ENCODE measurements around the gene SGCD. TPM values are rescaled to one million over a fixed set of nuclear protein-coding genes. Genes with fewer than 3 reads are reported as not detected.

The SGCD gene
- polyA plus RNA-seq, 1 donor (not counting 4 experiments of a cell fraction or from before 2014, with no cell fraction given) = not detected

GRCh38 chr5:156686380-156686779, 359.4 kb downstream of the SGCD start:
- Histone ChIP-seq H3K27me3 (ENCODE audit: control insufficient read depth, extremely low read depth, insufficient read depth, low read length) (no peaks in the 10 kb centered on the region), H3K27ac (ENCODE audit: control insufficient read depth, insufficient read depth, low read length) (no peak overlapping the region), H3K79me2 (ENCODE audit: control insufficient read depth, insufficient read depth, low read length) (no peaks in the 10 kb centered on the region), H2AFZ (ENCODE audit: control insufficient read depth, low read length) (no peak overlapping the region), H3K36me3 (ENCODE audit: control insufficient read depth in 2 of 2, extremely low read depth in 1 of 2, insufficient read depth in 2 of 2, low read length in 2 of 2) (no peaks in the 10 kb centered on the region), H4K20me1 (ENCODE audit: control insufficient read depth, extremely low read depth, insufficient read depth, low read length) (no peaks in the 10 kb centered on the region), H3K9me3 (ENCODE audit: control insufficient read depth, low read depth, low read length) (peaks cover 3% of the 10 kb centered on the region), H3K4me1 (ENCODE audit: control insufficient read depth, extremely low read depth, insufficient read depth, low read length) (no peaks in the 10 kb centered on the region), H3K4me3 (ENCODE audit: control insufficient read depth in 2 of 3, extremely low read depth in 1 of 3, insufficient read depth in 2 of 3, low read depth in 1 of 3, low read length in 3 of 3) (no peak overlapping the region), H3K9ac (ENCODE audit: control insufficient read depth, extremely low read depth, insufficient read depth, low read length) (no peak overlapping the region), H3K9me1 (ENCODE audit: control insufficient read depth, extremely low read depth, insufficient read depth, low read length) (no peaks in the 10 kb centered on the region), H3K4me2 (ENCODE audit: control insufficient read depth, extremely low read depth, insufficient read depth, low read depth, low read length) (no peak overlapping the region)
- dilution Hi-C loops (cut with MboI; ENCODE audit: extremely low pct_ligation_motif_present, low sequenced_read_pairs) = no loop called here
- TF ChIP-seq CTCF (optimal IDR thresholded peaks at IDR 0.05 in 1 of 3, IDR thresholded peaks at IDR 0.05 in 1 of 3, conservative IDR thresholded peaks at IDR 0.05 in 1 of 3; ENCODE audit: extremely low read depth in 1 of 3, insufficient read depth in 2 of 3, low read length in 3 of 3) = no peak
- no peak for TF ChIP-seq EZH2 (IDR thresholded peaks at IDR 0.05; ENCODE audit: low read length)
- DNase-seq (ENCODE audit: low read depth, low spot score) = no peak
- no peak for FAIRE-seq

- H3K36me3 ChIP-seq (ENCODE audit: control insufficient read depth in 2 of 2, extremely low read depth in 1 of 2, insufficient read depth in 2 of 2, low read length in 2 of 2) = no peaks in the 10 kb centered on the region
- dilution Hi-C loops (cut with MboI; ENCODE audit: extremely low pct_ligation_motif_present, low sequenced_read_pairs) = no loop called here
- no peak overlapping the region for H2AFZ ChIP-seq (ENCODE audit: control insufficient read depth, low read length)
- no peak overlapping the region for H3K4me3 ChIP-seq (ENCODE audit: control insufficient read depth in 2 of 3, extremely low read depth in 1 of 3, insufficient read depth in 2 of 3, low read depth in 1 of 3, low read length in 3 of 3)
- H4K20me1 ChIP-seq (ENCODE audit: control insufficient read depth, extremely low read depth, insufficient read depth, low read length) = no peaks in the 10 kb centered on the region
- H3K9me1 ChIP-seq (ENCODE audit: control insufficient read depth, extremely low read depth, insufficient read depth, low read length) = no peaks in the 10 kb centered on the region
- TF ChIP-seq CTCF (optimal IDR thresholded peaks at IDR 0.05 in 1 of 3, IDR thresholded peaks at IDR 0.05 in 1 of 3, conservative IDR thresholded peaks at IDR 0.05 in 1 of 3; ENCODE audit: extremely low read depth in 1 of 3, insufficient read depth in 2 of 3, low read length in 3 of 3) (no peak), EZH2 (IDR thresholded peaks at IDR 0.05; ENCODE audit: low read length) (no peak)
- H3K27me3 ChIP-seq (ENCODE audit: control insufficient read depth, extremely low read depth, insufficient read depth, low read length) = no peaks in the 10 kb centered on the region
- no peak overlapping the region for H3K27ac ChIP-seq (ENCODE audit: control insufficient read depth, insufficient read depth, low read length)
- DNase-seq (ENCODE audit: low read depth, low spot score) (no peak), FAIRE-seq (no peak)
- peaks cover 3% of the 10 kb centered on the region for H3K9me3 ChIP-seq (ENCODE audit: control insufficient read depth, low read depth, low read length)
- no peaks in the 10 kb centered on the region for H3K4me1 ChIP-seq (ENCODE audit: control insufficient read depth, extremely low read depth, insufficient read depth, low read length)
- H3K9ac ChIP-seq (ENCODE audit: control insufficient read depth, extremely low read depth, insufficient read depth, low read length) = no peak overlapping the region
- H3K79me2 ChIP-seq (ENCODE audit: control insufficient read depth, insufficient read depth, low read length) = no peaks in the 10 kb centered on the region
- H3K4me2 ChIP-seq (ENCODE audit: control insufficient read depth, extremely low read depth, insufficient read depth, low read depth, low read length) = no peak overlapping the region
Observed at GRCh38 chr5:156686796-156687195, 359.8 kb downstream of the SGCD start.
